Measurements from ENCODE around the gene PRDX1. TPM values are rescaled to one million over a fixed set of nuclear protein-coding genes. Genes with fewer than 3 reads are reported as not detected.

PRDX1 gene
- 100 to 1,000 TPM; 279 to 286 TPM for total RNA-seq
- 100 to 1,000 TPM; 429 to 441 TPM for polyA plus RNA-seq
- long read RNA-seq, donor 1, transcript PRDX1-202 (6 exons, 1,021 nt) = major isoform, 201 of 214 reads
- long read RNA-seq, donor 1, partial matches to known transcripts = 4 of 214 reads
- long read RNA-seq, donor 1, other reads (novel, unspliced or antisense) = 8 of 214 reads
- long read RNA-seq, donor 2, transcript PRDX1-202 (6 exons, 1,021 nt) = major isoform, 79 of 86 reads
- long read RNA-seq, donor 2, partial matches to known transcripts = 5 of 86 reads
- long read RNA-seq, donor 2, other reads (novel, unspliced or antisense) = 1 of 86 reads

- H3K9me3 ChIP-seq (ENCODE audit: control insufficient read depth, low read length) = no peaks in the 10 kb centered on the region
- H3K4me1 ChIP-seq (ENCODE audit: control insufficient read depth in 1 of 2, insufficient read depth in 2 of 2, low read length in 2 of 2) = peaks cover 0 to 2% of the 10 kb centered on the region in 2 donors
- H3K27me3 ChIP-seq (ENCODE audit: control insufficient read depth in 1 of 2, insufficient read depth in 2 of 2, low read length in 1 of 2) = peaks cover 0 to 2% of the 10 kb centered on the region in 2 donors
- DNase-seq = peak; percentile 98 to 99
- WGBS, 2 donors = 0% methylated on average over 71 to 72 of the region's 72 CpGs
- intact Hi-C loops (cut with DNase I) = loop anchor here in 1 of 2 donors (2.0 kb wide), 1 partner anchor 29 kb away; the partner anchor contains the start of gene AKR1A1
- peak; percentile 99 for ATAC-seq (ENCODE audit: low FRiP score)
- peaks cover 2 to 3% of the 10 kb centered on the region in 2 donors for H3K36me3 ChIP-seq (ENCODE audit: control insufficient read depth in 1 of 2, insufficient read depth in 2 of 2, low read length in 1 of 2)
- H3K27ac ChIP-seq (ENCODE audit: low read depth in 1 of 2, low read length in 2 of 2) = peak within 1 kb of the TSS; percentile 43 to 100
- H3K4me3 ChIP-seq (ENCODE audit: low read length in 2 of 2) = peak within 1 kb of the TSS; percentile 68 to 91
These were observed at the start of gene PRDX1 for GRCh38 chr1:45521413-45522323. Gene PRDX1, minus strand, starts transcription at chr1:45521884. Its CDS starts 2,841 bp downstream, at chr1:45519043.

- Histone ChIP-seq H3K4me3 (ENCODE audit: low read length in 2 of 2) (no peak overlapping the region), H3K4me1 (ENCODE audit: control insufficient read depth in 1 of 2, insufficient read depth in 2 of 2, low read length in 2 of 2) (no peaks in the 10 kb centered on the region), H3K36me3 (ENCODE audit: control insufficient read depth in 1 of 2, insufficient read depth in 2 of 2, low read length in 1 of 2) (peaks cover 0 to 11% of the 10 kb centered on the region in 2 donors), H3K27ac (ENCODE audit: low read depth in 1 of 2, low read length in 2 of 2) (no peak overlapping the region), H3K9me3 (ENCODE audit: control insufficient read depth, low read length) (no peaks in the 10 kb centered on the region), H3K27me3 (ENCODE audit: control insufficient read depth in 1 of 2, insufficient read depth in 2 of 2, low read length in 1 of 2) (no peaks in the 10 kb centered on the region)
- WGBS, 2 donors = 83 to 87% methylated on average over 4 of the region's 4 CpGs
- intact Hi-C loops (cut with DNase I) = loop anchor here (2.0 to 5.0 kb wide), 3 partner anchors 58 to 213 kb away; no protein-coding TSS in a partner anchor
- ATAC-seq (ENCODE audit: low FRiP score) (no peak), DNase-seq (no peak)
These were observed 48.9 kb upstream of the PRDX1 start for GRCh38 chr1:45570631-45571030.

- 12 to 13% methylated on average over 8 of the region's 8 CpGs for WGBS, 2 donors
- intact Hi-C loops (cut with DNase I) = loop anchor here (2.0 to 5.0 kb wide), 3 partner anchors 57 to 213 kb away; no protein-coding TSS in a partner anchor
- DNase-seq (peak; percentile 72 to 81), ATAC-seq (ENCODE audit: low FRiP score) (peak; percentile 90)
- no peaks in the 10 kb centered on the region for H3K27me3 ChIP-seq (ENCODE audit: control insufficient read depth in 1 of 2, insufficient read depth in 2 of 2, low read length in 1 of 2)
- no peak overlapping the region for H3K4me3 ChIP-seq (ENCODE audit: low read length in 2 of 2)
- no peaks in the 10 kb centered on the region for H3K4me1 ChIP-seq (ENCODE audit: control insufficient read depth in 1 of 2, insufficient read depth in 2 of 2, low read length in 2 of 2)
- peaks cover 0 to 11% of the 10 kb centered on the region in 2 donors for H3K36me3 ChIP-seq (ENCODE audit: control insufficient read depth in 1 of 2, insufficient read depth in 2 of 2, low read length in 1 of 2)
- no peaks in the 10 kb centered on the region for H3K9me3 ChIP-seq (ENCODE audit: control insufficient read depth, low read length)
- peak overlapping the region in 1 of 2 donors; percentile 33 for H3K27ac ChIP-seq (ENCODE audit: low read depth in 1 of 2, low read length in 2 of 2)
These were observed 48.4 kb upstream of the PRDX1 start for GRCh38 chr1:45569962-45570581.

- intact Hi-C loops (cut with DNase I) = no loop called here
- Histone ChIP-seq H3K9me3 (ENCODE audit: control insufficient read depth, low read length) (no peaks in the 10 kb centered on the region), H3K36me3 (ENCODE audit: control insufficient read depth in 1 of 2, insufficient read depth in 2 of 2, low read length in 1 of 2) (peaks cover 0 to 11% of the 10 kb centered on the region in 2 donors), H3K4me1 (ENCODE audit: control insufficient read depth in 1 of 2, insufficient read depth in 2 of 2, low read length in 2 of 2) (no peaks in the 10 kb centered on the region), H3K27ac (ENCODE audit: low read depth in 1 of 2, low read length in 2 of 2) (peak overlapping the region in 1 of 2 donors; percentile 33), H3K4me3 (ENCODE audit: low read length in 2 of 2) (no peak overlapping the region), H3K27me3 (ENCODE audit: control insufficient read depth in 1 of 2, insufficient read depth in 2 of 2, low read length in 1 of 2) (no peaks in the 10 kb centered on the region)
- no peak for ATAC-seq (ENCODE audit: low FRiP score)
- WGBS, 2 donors = 29 to 39% methylated on average over 4 of the region's 4 CpGs
- DNase-seq = no peak
These were observed 47.9 kb upstream of the PRDX1 start for GRCh38 chr1:45569571-45569961.

- ATAC-seq (ENCODE audit: low FRiP score) (no peak), DNase-seq (peak in 1 of 2 donors; percentile 9)
- Histone ChIP-seq H3K4me1 (ENCODE audit: control insufficient read depth in 1 of 2, insufficient read depth in 2 of 2, low read length in 2 of 2) (no peaks in the 10 kb centered on the region), H3K9me3 (ENCODE audit: control insufficient read depth, low read length) (no peaks in the 10 kb centered on the region), H3K27ac (ENCODE audit: low read depth in 1 of 2, low read length in 2 of 2) (no peak overlapping the region), H3K4me3 (ENCODE audit: low read length in 2 of 2) (no peak overlapping the region), H3K36me3 (ENCODE audit: control insufficient read depth in 1 of 2, insufficient read depth in 2 of 2, low read length in 1 of 2) (peaks cover 0 to 11% of the 10 kb centered on the region in 2 donors), H3K27me3 (ENCODE audit: control insufficient read depth in 1 of 2, insufficient read depth in 2 of 2, low read length in 1 of 2) (no peaks in the 10 kb centered on the region)
- intact Hi-C loops (cut with DNase I) = no loop called here
- WGBS, 2 donors = 78 to 81% methylated on average over 4 of the region's 4 CpGs
These were observed 46.7 kb upstream of the PRDX1 start for GRCh38 chr1:45568421-45568820.

- Histone ChIP-seq H3K9me3 (ENCODE audit: control insufficient read depth, low read length) (no peaks in the 10 kb centered on the region), H3K27me3 (ENCODE audit: control insufficient read depth in 1 of 2, insufficient read depth in 2 of 2, low read length in 1 of 2) (no peaks in the 10 kb centered on the region), H3K4me3 (ENCODE audit: low read length in 2 of 2) (no peak overlapping the region), H3K36me3 (ENCODE audit: control insufficient read depth in 1 of 2, insufficient read depth in 2 of 2, low read length in 1 of 2) (peaks cover 0 to 11% of the 10 kb centered on the region in 2 donors), H3K27ac (ENCODE audit: low read depth in 1 of 2, low read length in 2 of 2) (no peak overlapping the region), H3K4me1 (ENCODE audit: control insufficient read depth in 1 of 2, insufficient read depth in 2 of 2, low read length in 2 of 2) (no peaks in the 10 kb centered on the region)
- ATAC-seq (ENCODE audit: low FRiP score) = no peak
- intact Hi-C loops (cut with DNase I) = no loop called here
- DNase-seq = peak in 1 of 2 donors; percentile 19
- 77 to 81% methylated on average over 7 of the region's 7 CpGs for WGBS, 2 donors
These were observed 46.2 kb upstream of the PRDX1 start for GRCh38 chr1:45567911-45568310.

GRCh38 chr1:45566722-45567121 is 45.0 kb upstream of the PRDX1 start:
- H3K9me3 ChIP-seq (ENCODE audit: control insufficient read depth, low read length) = no peaks in the 10 kb centered on the region
- H3K36me3 ChIP-seq (ENCODE audit: control insufficient read depth in 1 of 2, insufficient read depth in 2 of 2, low read length in 1 of 2) = peaks cover 0 to 13% of the 10 kb centered on the region in 2 donors
- 74 to 81% methylated on average over 5 of the region's 5 CpGs for WGBS, 2 donors
- ATAC-seq (ENCODE audit: low FRiP score) (peak; percentile 68), DNase-seq (peak; percentile 71 to 75)
- no peaks in the 10 kb centered on the region for H3K27me3 ChIP-seq (ENCODE audit: control insufficient read depth in 1 of 2, insufficient read depth in 2 of 2, low read length in 1 of 2)
- H3K4me3 ChIP-seq (ENCODE audit: low read length in 2 of 2) = no peak overlapping the region
- intact Hi-C loops (cut with DNase I) = no loop called here
- no peaks in the 10 kb centered on the region for H3K4me1 ChIP-seq (ENCODE audit: control insufficient read depth in 1 of 2, insufficient read depth in 2 of 2, low read length in 2 of 2)
- no peak overlapping the region for H3K27ac ChIP-seq (ENCODE audit: low read depth in 1 of 2, low read length in 2 of 2)

- ATAC-seq (ENCODE audit: low FRiP score) (no peak), DNase-seq (peak in 1 of 2 donors; percentile 38)
- Histone ChIP-seq H3K9me3 (ENCODE audit: control insufficient read depth, low read length) (no peaks in the 10 kb centered on the region), H3K27ac (ENCODE audit: low read depth in 1 of 2, low read length in 2 of 2) (no peak overlapping the region), H3K4me3 (ENCODE audit: low read length in 2 of 2) (no peak overlapping the region), H3K4me1 (ENCODE audit: control insufficient read depth in 1 of 2, insufficient read depth in 2 of 2, low read length in 2 of 2) (no peaks in the 10 kb centered on the region), H3K27me3 (ENCODE audit: control insufficient read depth in 1 of 2, insufficient read depth in 2 of 2, low read length in 1 of 2) (no peaks in the 10 kb centered on the region), H3K36me3 (ENCODE audit: control insufficient read depth in 1 of 2, insufficient read depth in 2 of 2, low read length in 1 of 2) (peaks cover 0 to 14% of the 10 kb centered on the region in 2 donors)
- intact Hi-C loops (cut with DNase I) = no loop called here
- 83 to 86% methylated on average over 2 of the region's 2 CpGs for WGBS, 2 donors
These were observed 42.2 kb upstream of the PRDX1 start for GRCh38 chr1:45563843-45564242.

All from aorta (tissue), 5 donors.